Lung (tissue), 12 donors: ENCODE results near the gene CLASP1. TPM values are rescaled to one million over a fixed set of nuclear protein-coding genes. Genes with fewer than 3 reads are reported as not detected.

Experiments used
- ATAC-seq: fragments of 200-7000 bp; cut with Tn5 transposase; one replicate; pipeline ENCODE4 v1.9.1; 2020; ENCODE audit warnings: moderate number of reproducible peaks; ENCODE audit not compliant: insufficient read depth, low FRiP score
- DNase-seq, 3 donors: peaks; one replicate each; pipeline ENCODE4 v3.0.0-alpha.2; 2013 to 2017
- H3K27ac ChIP-seq, 2 donors: one replicate each; pipeline ENCODE4 v1.5.1; 2013; ENCODE audit warnings: mild to moderate bottlenecking in 2 of 2, moderate library complexity in 2 of 2, control low read depth in 1 of 2, inconsistent platforms in 1 of 2, low read depth in 1 of 2, low read length in 1 of 2
- H3K27me3 ChIP-seq, 3 donors: one replicate each; pipeline ENCODE4 v1.5.1; 2013; ENCODE audit warnings: low read length in 2 of 3; ENCODE audit not compliant: control insufficient read depth in 3 of 3, insufficient read depth in 3 of 3
- H3K36me3 ChIP-seq, 4 donors: one replicate each; pipeline ENCODE4 v1.5.1; 2013; ENCODE audit warnings: low read length in 4 of 4, mild to moderate bottlenecking in 1 of 4, moderate library complexity in 1 of 4; ENCODE audit not compliant: control insufficient read depth in 4 of 4, insufficient read depth in 4 of 4
- H3K4me1 ChIP-seq, 5 donors: one replicate each; pipeline ENCODE4 v1.5.1; 2013; ENCODE audit warnings: low read length in 5 of 5, mild to moderate bottlenecking in 2 of 5, moderate library complexity in 1 of 5; ENCODE audit not compliant: control insufficient read depth in 5 of 5, insufficient read depth in 5 of 5
- H3K4me3 ChIP-seq: one replicate; pipeline ENCODE4 v1.5.1; 2013; ENCODE audit warnings: mild to moderate bottlenecking, control low read depth, moderate library complexity
- H3K9ac ChIP-seq, 2 donors: one replicate each; pipeline ENCODE4 v1.5.1; 2013; ENCODE audit warnings: low read length in 2 of 2, control low read depth in 1 of 2; ENCODE audit not compliant: insufficient read depth in 1 of 2
- H3K9me3 ChIP-seq, 4 donors: one replicate each; pipeline ENCODE4 v1.5.1; 2013; ENCODE audit warnings: low read length in 3 of 4, mild to moderate bottlenecking in 1 of 4, moderate library complexity in 1 of 4; ENCODE audit not compliant: control insufficient read depth in 4 of 4, insufficient read depth in 3 of 4
- CTCF ChIP-seq: IDR thresholded peaks from 2 replicates; pipeline ENCODE4 v1.5.1; 2012; ENCODE audit warnings: mild to moderate bottlenecking; ENCODE audit errors: control extremely low read depth, extremely low read depth
- WGBS, 2 donors: extraction: QIAGEN DNeasy Blood & Tissue Kit; methylation state at CpG; one replicate each; pipeline ENCODE4 v1.1.7; 2013; 5-methylcytosine and 5-hydroxymethylcytosine counted together
- polyA plus RNA-seq, 2 donors: library from polyadenylated mRNA; stranded (reverse); fragments of 200-250 nt; gene quantifications; one replicate each; pipeline ENCODE4 v1.2.1, GENCODE V29; 2013
- total RNA-seq, 2 donors: library from RNA; depleted of rRNA in 1 of 2; stranded (reverse); fragments of >200 nt in 1 of 2; gene quantifications; one replicate each; pipeline ENCODE4 v1.2.1, GENCODE V29; 2014 to 2021
- donor health status: control.
- donor health status: control.
- donor health status: Bipolar disorder and iron deficiency.
- donor health status: healthy.
- donor health status: DM: yes; HTN: yes; CAD: no.

Gene CLASP1
- total and polyA plus RNA-seq, 4 donors, result 7.4 to 128 (median 30.6) TPM

- 78 to 90% methylated on average over 7 of the region's 7 CpGs for WGBS, 2 donors
- H3K9me3 ChIP-seq, result no peaks in the 10 kb centered on the region
- ATAC-seq (no peak), DNase-seq (no peak)
- TF ChIP-seq CTCF, result no peak
- peak overlapping the region in 1 of 2 donors; percentile 16 for H3K27ac ChIP-seq
- H3K36me3 ChIP-seq, result no peaks in the 10 kb centered on the region
- no peaks in the 10 kb centered on the region for H3K27me3 ChIP-seq
- H3K4me3 ChIP-seq, result no peak overlapping the region
- no peak overlapping the region for H3K9ac ChIP-seq
- H3K4me1 ChIP-seq, result peaks cover 0 to 26% (median 0%) of the 10 kb centered on the region in 5 donors
Observed at GRCh38 chr2:121541495-121541894, 107.8 kb downstream of the CLASP1 start.

- H3K27me3 ChIP-seq, result no peaks in the 10 kb centered on the region
- H3K9ac ChIP-seq, result no peak overlapping the region
- TF ChIP-seq CTCF, result no peak
- ATAC-seq (no peak), DNase-seq (no peak)
- H3K9me3 ChIP-seq, result no peaks in the 10 kb centered on the region
- peaks cover 0 to 30% (median 0%) of the 10 kb centered on the region in 5 donors for H3K4me1 ChIP-seq
- whole genome bisulfite sequencing, 2 donors, result 68 to 87% methylated on average over 4 of the region's 4 CpGs
- H3K4me3 ChIP-seq, result no peak overlapping the region
- H3K27ac ChIP-seq, result no peak overlapping the region
- no peaks in the 10 kb centered on the region for H3K36me3 ChIP-seq
Observed at GRCh38 chr2:121539750-121540469, 109.4 kb downstream of the CLASP1 start.

- no peak overlapping the region for H3K4me3 ChIP-seq
- no peak for ATAC-seq
- no peak for TF ChIP-seq CTCF
- DNase-seq, result no peak
- H3K27ac ChIP-seq, result no peak overlapping the region
- WGBS, 2 donors, result 85 to 86% methylated on average over 9 of the region's 9 CpGs
- H3K27me3 ChIP-seq, result no peaks in the 10 kb centered on the region
- peaks cover 3 to 15% (median 10%) of the 10 kb centered on the region in 5 donors for H3K4me1 ChIP-seq
- H3K9ac ChIP-seq, result no peak overlapping the region
- no peaks in the 10 kb centered on the region for H3K36me3 ChIP-seq
- no peaks in the 10 kb centered on the region for H3K9me3 ChIP-seq
Observed at GRCh38 chr2:121536850-121537557, 112.3 kb downstream of the CLASP1 start.
